Myometrial cell (primary cell): ENCODE results near the gene GPR141. TPM values are rescaled to one million over a fixed set of nuclear protein-coding genes. Genes with fewer than 3 reads are reported as not detected.

Experiments
- total RNA-seq: library from RNA; depleted of rRNA; stranded (reverse); fragments of >200 nt; gene quantifications from 2 replicates; pipeline ENCODE4 v1.2.3, GENCODE V29; 2015

The GPR141 gene, protein sequence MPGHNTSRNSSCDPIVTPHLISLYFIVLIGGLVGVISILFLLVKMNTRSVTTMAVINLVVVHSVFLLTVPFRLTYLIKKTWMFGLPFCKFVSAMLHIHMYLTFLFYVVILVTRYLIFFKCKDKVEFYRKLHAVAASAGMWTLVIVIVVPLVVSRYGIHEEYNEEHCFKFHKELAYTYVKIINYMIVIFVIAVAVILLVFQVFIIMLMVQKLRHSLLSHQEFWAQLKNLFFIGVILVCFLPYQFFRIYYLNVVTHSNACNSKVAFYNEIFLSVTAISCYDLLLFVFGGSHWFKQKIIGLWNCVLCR
- total RNA-seq: not detected in 2 replicates

DNA sequence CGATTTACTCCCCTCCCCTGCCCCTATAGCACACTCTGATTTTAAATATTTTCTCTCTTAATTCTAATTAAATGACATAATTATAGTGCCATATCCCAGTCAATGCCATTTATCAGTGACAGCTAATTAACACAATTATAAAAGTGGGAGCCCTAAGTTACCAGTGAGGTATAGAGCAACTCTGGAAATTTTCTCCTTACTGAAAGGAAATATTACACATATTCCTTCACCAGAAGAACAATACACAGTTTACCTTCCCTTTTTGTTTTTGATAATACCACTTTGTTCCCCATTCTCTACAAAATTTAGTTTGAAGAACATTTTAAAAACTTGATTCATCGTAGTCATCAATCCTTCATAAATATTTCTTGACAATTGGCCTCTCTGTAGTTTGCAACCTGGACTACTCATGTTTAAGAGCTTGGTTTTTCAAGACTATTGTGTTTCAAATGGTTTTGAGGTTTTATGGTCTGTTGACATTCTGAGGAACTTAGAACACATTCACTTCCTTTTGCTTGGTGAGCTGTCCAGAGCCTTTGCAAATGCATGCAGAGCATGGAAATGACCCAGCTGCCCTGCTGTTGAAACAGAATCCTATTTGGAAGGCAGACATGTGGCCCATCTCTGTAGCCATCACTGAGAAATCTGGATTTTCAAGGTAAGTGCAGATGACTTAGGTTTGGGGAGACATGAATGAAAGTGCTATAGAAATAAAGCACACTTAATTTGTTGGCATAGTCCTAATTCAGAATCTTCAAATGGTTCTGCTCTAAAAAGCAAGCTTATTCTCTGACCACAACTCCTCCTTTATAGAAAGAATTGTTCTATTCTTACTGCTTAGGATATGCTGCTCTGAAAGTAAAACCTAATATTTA, at the start of gene GPR141:
Gene GPR141, plus strand, starts transcription at position 521 of the 875 bp plus-strand sequence. CDS start 56,628 bp downstream, outside the sequence.

Other genes with a start within 250 kb of the GPR141 start
- gene ELMO1, start 234.9 kb upstream of the GPR141 start, total RNA-seq: not detected in 2 replicates
- gene NME8, start 164.8 kb downstream of the GPR141 start, total RNA-seq: not detected in 2 replicates
- under 0.01 and 0.29 TPM in 2 replicates for gene SFRP4, start 233.1 kb downstream of the GPR141 start, total RNA-seq
- 6.2 and 7.5 TPM in 2 replicates for gene EPDR1, start 236.9 kb downstream of the GPR141 start, total RNA-seq